Heart right ventricle (tissue), 16 donors: Measurements from ENCODE around the gene SDCCAG8. TPM values are rescaled to one million over a fixed set of nuclear protein-coding genes. Genes with fewer than 3 reads are reported as not detected.

Source experiments
- ATAC-seq, 8 donors: fragments of 200-7000 bp; cut with Tn5 transposase; one replicate each; pipeline ENCODE4 v1.9.1; 2020; ENCODE audit warnings: mild to moderate bottlenecking in 8 of 8, moderate library complexity in 8 of 8, moderate number of reproducible peaks in 1 of 8
- DNase-seq, 2 donors: peaks; one replicate each; pipeline ENCODE4 v3.0.0-alpha.2; 2020
- H3K27ac ChIP-seq, 10 donors: fragments of 200-600 bp; sonication (generic) in 2 of 10; one replicate each; pipeline versions ENCODE4 v1.5.0 to v1.8.0; 2020 to 2022; ENCODE audit warnings: mild to moderate bottlenecking in 3 of 10
- H3K27me3 ChIP-seq, 7 donors: fragments of 200-600 bp; one replicate each; pipeline ENCODE4 v1.8.0; 2021 to 2022; ENCODE audit warnings: mild to moderate bottlenecking in 2 of 7
- H3K36me3 ChIP-seq, 9 donors: fragments of 200-600 bp; sonication (generic) in 1 of 9; one replicate each; pipeline versions ENCODE4 v1.5.0 to v1.8.0; 2020 to 2022; ENCODE audit warnings: mild to moderate bottlenecking in 2 of 9
- H3K4me1 ChIP-seq, 9 donors: fragments of 200-600 bp; sonication (generic) in 1 of 9; one replicate each; pipeline versions ENCODE4 v1.5.0 to v1.8.0; 2020 to 2022; ENCODE audit warnings: mild to moderate bottlenecking in 4 of 9
- H3K4me3 ChIP-seq, 10 donors: fragments of 200-600 bp; sonication (generic) in 2 of 10; one replicate each; pipeline versions ENCODE4 v1.5.0 to v1.8.0; 2020 to 2022; ENCODE audit warnings: mild to moderate bottlenecking in 7 of 10, moderate library complexity in 2 of 10
- H3K9me3 ChIP-seq, 11 donors: fragments of 200-600 bp in 10 of 11; sonication (generic) in 2 of 11; one replicate each; pipeline versions ENCODE4 v1.5.0 to v1.8.0; 2013 to 2022; ENCODE audit warnings: mild to moderate bottlenecking in 2 of 11, control low read depth in 1 of 11, moderate library complexity in 1 of 11
- WGBS, 2 donors: extraction: QIAGEN DNeasy Blood & Tissue Kit; methylation state at CpG; one replicate each; pipeline ENCODE4 v1.1.7; 2013; ENCODE audit warnings: inconsistent platforms in 1 of 2; 5-methylcytosine and 5-hydroxymethylcytosine counted together
- intact Hi-C, 10 donors: fragments of 100-400 bp; cut with DNase I; formaldehyde crosslinking; loops; one replicate each; pipeline versions ENCODE4 v1.11.1 to v1.14.2; 2022
- polyA plus RNA-seq, 2 donors: library from polyadenylated mRNA; stranded (reverse); fragments of 200-250 nt; gene quantifications; one replicate each; pipeline ENCODE4 v1.2.3, GENCODE V29; 2013
- total RNA-seq, 10 donors: library from RNA; stranded (reverse); fragmentation: NEBNext Ultra II Directional in 3 of 10; extraction: Animal tissue kit (Norgen Biotek cat#: 25700) in 3 of 10; gene quantifications; one replicate each; pipeline versions ENCODE4 v1.2.1 to v1.2.4, GENCODE V29; 2021 to 2023
- TF ChIP-seq, protein P1 (sequence below), 9 donors: fragments of 200-600 bp; sonication (generic) in 2 of 9; IDR thresholded peaks; one replicate each; pipeline versions ENCODE4 v1.5.0 to v1.8.0; 2021 to 2022; ENCODE audit warnings: antibody characterized with exemption in 9 of 9, mild to moderate bottlenecking in 5 of 9, moderate library complexity in 1 of 9
- donor health status: Arrhythmogenic right ventricular cardiomyopathy.
- donor health status: ischemic (EF 13 %, LVEDD 7.1; RV severe dilation, severe dysfunction).
- donor health status: healthy with polysubstance abuse.
- donor health status: DM: no; HTN: yes; CAD: no.
- donor health status: DM: no; HTN: no; CAD: no.
- donor health status: ischemic (EF 25% LVEDD 6.9; RV normal size, moderate dysfunction).
- donor health status: ischemic (EF 25% LVEDD 5.7; RV mildly dilated, moderate dysfunction).
- donor health status: healthy.
- donor health status: DM: yes; HTN: yes; CAD: no.
- donor health status: Ischemic cardiomyopathy.
- donor health status: ischemic (EF 35%, LVEDD 5.7; RV mildly dilated, moderate dysfunction).
- donor health status: nonischemic (EF 11% LVEDD 7.7; RV severe dilation, severe dysfunction).
- donor health status: DM: yes; HTN: yes; CAD: no.
- donor health status: PGD.
- donor health status: ischemic (EF 29% LVEDD 5.4; RV normal size, mild dysfunction).
- donor health status: nonischemic (EF 23%, LVEDD 6.1; RV moderate dilation, normal function).

The SDCCAG8 gene
- total and polyA plus RNA-seq, 12 donors: 7.7 to 37.1 (median 26.3) TPM

GRCh38 chr1:243508943-243509342, 253.1 kb downstream of the SDCCAG8 start:
- Histone ChIP-seq H3K4me3 (no peak overlapping the region), H3K27ac (no peak overlapping the region), H3K36me3 (peaks cover 0 to 53% (median 0%) of the 10 kb centered on the region in 9 donors), H3K27me3 (no peaks in the 10 kb centered on the region), H3K4me1 (peaks cover 0 to 17% (median 9%) of the 10 kb centered on the region in 9 donors), H3K9me3 (no peaks in the 10 kb centered on the region)
- WGBS, 2 donors: 98 to 100% methylated on average over 1 of the region's 1 CpG
- TF ChIP-seq, protein P1, sequence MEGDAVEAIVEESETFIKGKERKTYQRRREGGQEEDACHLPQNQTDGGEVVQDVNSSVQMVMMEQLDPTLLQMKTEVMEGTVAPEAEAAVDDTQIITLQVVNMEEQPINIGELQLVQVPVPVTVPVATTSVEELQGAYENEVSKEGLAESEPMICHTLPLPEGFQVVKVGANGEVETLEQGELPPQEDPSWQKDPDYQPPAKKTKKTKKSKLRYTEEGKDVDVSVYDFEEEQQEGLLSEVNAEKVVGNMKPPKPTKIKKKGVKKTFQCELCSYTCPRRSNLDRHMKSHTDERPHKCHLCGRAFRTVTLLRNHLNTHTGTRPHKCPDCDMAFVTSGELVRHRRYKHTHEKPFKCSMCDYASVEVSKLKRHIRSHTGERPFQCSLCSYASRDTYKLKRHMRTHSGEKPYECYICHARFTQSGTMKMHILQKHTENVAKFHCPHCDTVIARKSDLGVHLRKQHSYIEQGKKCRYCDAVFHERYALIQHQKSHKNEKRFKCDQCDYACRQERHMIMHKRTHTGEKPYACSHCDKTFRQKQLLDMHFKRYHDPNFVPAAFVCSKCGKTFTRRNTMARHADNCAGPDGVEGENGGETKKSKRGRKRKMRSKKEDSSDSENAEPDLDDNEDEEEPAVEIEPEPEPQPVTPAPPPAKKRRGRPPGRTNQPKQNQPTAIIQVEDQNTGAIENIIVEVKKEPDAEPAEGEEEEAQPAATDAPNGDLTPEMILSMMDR (IDR thresholded peaks at IDR 0.05): no peak
- intact Hi-C loops: no loop called here
- DNase-seq (no peak), ATAC-seq (no peak)

GRCh38 chr1:243510928-243511327, 255.1 kb downstream of the SDCCAG8 start:
- DNase-seq (no peak), ATAC-seq (no peak)
- no peaks in the 10 kb centered on the region for H3K9me3 ChIP-seq
- no peak overlapping the region for H3K27ac ChIP-seq
- intact Hi-C loops: no loop called here
- H3K4me3 ChIP-seq: no peak overlapping the region
- 94 to 96% methylated on average over 3 of the region's 3 CpGs for WGBS, 2 donors
- TF ChIP-seq, protein P1 (IDR thresholded peaks at IDR 0.05): no peak
- peaks cover 0 to 15% (median 6%) of the 10 kb centered on the region in 9 donors for H3K4me1 ChIP-seq
- peaks cover 0 to 35% (median 0%) of the 10 kb centered on the region in 9 donors for H3K36me3 ChIP-seq
- no peaks in the 10 kb centered on the region for H3K27me3 ChIP-seq

- H3K4me3 ChIP-seq: no peak overlapping the region
- no peak for DNase-seq
- 68 to 81% methylated on average over 7 of the region's 7 CpGs for WGBS, 2 donors
- intact Hi-C loops: no loop called here
- TF ChIP-seq, protein P1 (IDR thresholded peaks at IDR 0.05): no peak
- H3K4me1 ChIP-seq: peaks cover 0 to 3% (median 0%) of the 10 kb centered on the region in 9 donors
- H3K27ac ChIP-seq: no peak overlapping the region
- H3K27me3 ChIP-seq: no peaks in the 10 kb centered on the region
- peaks cover 0 to 45% (median 6%) of the 10 kb centered on the region in 9 donors for H3K36me3 ChIP-seq
- no peak for ATAC-seq
- peaks cover 0 to 17% (median 5%) of the 10 kb centered on the region in 11 donors for H3K9me3 ChIP-seq
Observed at GRCh38 chr1:243513726-243514491, 258.1 kb downstream of the SDCCAG8 start.

GRCh38 chr1:243514927-243515326, 259.1 kb downstream of the SDCCAG8 start:
- TF ChIP-seq, protein P1 (IDR thresholded peaks at IDR 0.05): no peak
- DNase-seq: no peak
- no peak for ATAC-seq
- Histone ChIP-seq H3K36me3 (peaks cover 0 to 43% (median 6%) of the 10 kb centered on the region in 9 donors), H3K27ac (no peak overlapping the region), H3K9me3 (peaks cover 0 to 17% (median 5%) of the 10 kb centered on the region in 11 donors), H3K4me1 (peaks cover 0 to 8% (median 0%) of the 10 kb centered on the region in 9 donors), H3K4me3 (no peak overlapping the region), H3K27me3 (no peaks in the 10 kb centered on the region)
- 93 to 95% methylated on average over 1 of the region's 1 CpG for WGBS, 2 donors
- intact Hi-C loops: no loop called here
